IPS-20b (cell line): ENCODE results near the gene FOXE1.

Experiments used
- H3K27ac ChIP-seq: one replicate; pipeline ENCODE4 v1.5.1; 2013; ENCODE audit warnings: low read length
- H3K27me3 ChIP-seq: 2 replicates; pipeline ENCODE4 v1.6.1; 2013; ENCODE audit warnings: mild to moderate bottlenecking, low read length, inconsistent platforms; ENCODE audit not compliant: insufficient read depth
- H3K36me3 ChIP-seq: 2 replicates; pipeline ENCODE4 v1.6.1; 2013; ENCODE audit warnings: low read depth, mild to moderate bottlenecking, inconsistent platforms, low read length, moderate library complexity; ENCODE audit not compliant: insufficient read depth
- H3K4me1 ChIP-seq: 2 replicates; pipeline ENCODE4 v1.6.1; 2013; ENCODE audit warnings: mild to moderate bottlenecking, control low read depth, inconsistent platforms, low read length, moderate library complexity; ENCODE audit not compliant: insufficient read depth
- H3K4me3 ChIP-seq: 2 replicates; pipeline ENCODE4 v1.5.1; 2013; ENCODE audit warnings: mild to moderate bottlenecking, low read length, inconsistent platforms
- H3K9ac ChIP-seq: 2 replicates; pipeline ENCODE4 v1.6.1; 2013; ENCODE audit warnings: low read depth, mild to moderate bottlenecking, inconsistent platforms, low read length, moderate library complexity
- H3K9me3 ChIP-seq: 2 replicates; pipeline ENCODE4 v1.6.1; 2013; ENCODE audit warnings: mild to moderate bottlenecking, low read depth, low read length, inconsistent platforms; ENCODE audit not compliant: insufficient read depth

Gene FOXE1

DNA sequence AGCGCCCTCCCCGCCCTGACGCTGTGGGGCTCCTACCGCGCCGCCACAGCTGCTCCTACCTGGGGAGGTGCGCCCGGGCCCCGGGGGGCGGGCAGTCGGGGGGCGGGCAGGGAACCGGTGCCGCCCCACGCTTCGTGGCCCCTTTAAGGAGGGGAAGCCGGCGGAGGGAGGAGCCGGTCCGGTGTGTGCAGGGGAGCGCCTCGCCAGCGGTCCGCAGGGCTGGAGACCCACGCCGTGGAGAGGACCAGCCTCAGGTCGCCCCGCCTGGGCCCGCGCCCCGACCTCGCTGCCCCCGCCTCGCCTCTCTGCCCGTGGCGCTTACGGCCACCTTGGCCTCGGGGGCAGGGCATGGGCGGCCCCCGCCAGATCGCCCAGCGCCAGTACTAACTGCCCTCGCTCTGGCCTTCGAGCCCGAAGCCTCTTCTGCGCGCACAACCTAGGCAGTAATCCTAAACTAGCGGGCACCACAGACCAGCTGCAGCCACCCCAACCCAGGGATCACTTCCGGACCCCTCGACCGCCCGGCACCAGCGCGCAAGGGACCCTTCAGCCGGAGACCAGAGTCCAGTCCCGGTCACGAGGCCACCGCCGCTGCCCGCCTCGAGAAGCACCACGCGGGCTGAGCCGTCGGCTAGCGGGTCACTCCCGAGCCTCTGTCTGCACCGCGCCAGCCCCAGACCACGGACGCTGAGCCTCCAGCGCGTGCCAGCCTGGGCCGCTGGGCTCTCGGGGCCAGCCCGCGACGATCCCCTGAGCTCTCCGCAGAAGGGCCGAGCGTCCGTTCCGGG is at the start of gene FOXE1:
Gene FOXE1 (plus strand): TSS at position 171 of the 788 bp plus-strand sequence. CDS start 689 bp downstream, outside the sequence.
- H3K4me1 ChIP-seq, result peaks cover 7% of the 10 kb centered on the region; the same call in 1 of the 2 replicates
- peaks cover 17% of the 10 kb centered on the region; the same call in 1 of the 2 replicates for H3K9me3 ChIP-seq
- H3K27ac ChIP-seq, result no peak within 1 kb of the TSS
- H3K9ac ChIP-seq, result no peak within 1 kb of the TSS
- peak within 1 kb of the TSS; percentile 40; the same call in 1 of the 2 replicates for H3K4me3 ChIP-seq
- H3K36me3 ChIP-seq, result no peaks in the 10 kb centered on the region
- H3K27me3 ChIP-seq, result peaks cover 100% of the 10 kb centered on the region

DNA sequence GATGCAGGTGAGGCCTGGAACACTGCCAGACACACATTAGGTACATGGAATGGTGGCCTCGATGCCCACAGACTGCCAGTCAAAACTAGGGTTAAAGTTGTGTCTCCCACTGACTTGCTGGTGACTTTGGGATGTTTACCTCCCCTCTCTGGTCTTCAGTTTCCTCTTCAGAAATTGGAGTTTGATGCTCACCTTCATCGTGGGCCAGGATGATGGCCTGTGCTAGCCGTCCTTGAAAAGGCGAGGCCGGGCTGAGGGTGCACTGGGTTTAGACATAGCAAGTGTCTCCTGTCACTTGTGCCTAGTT is 49.0 kb upstream of the FOXE1 start:
- Histone ChIP-seq H3K36me3 (no peaks in the 10 kb centered on the region), H3K27ac (no peak overlapping the region), H3K9ac (peak overlapping the region; percentile 60; the same call in 1 of the 2 replicates), H3K4me1 (peaks cover 9% of the 10 kb centered on the region; the same call in 1 of the 2 replicates), H3K4me3 (peak overlapping the region; percentile 70), H3K9me3 (no peaks in the 10 kb centered on the region), H3K27me3 (peaks cover 58% of the 10 kb centered on the region)

DNA sequence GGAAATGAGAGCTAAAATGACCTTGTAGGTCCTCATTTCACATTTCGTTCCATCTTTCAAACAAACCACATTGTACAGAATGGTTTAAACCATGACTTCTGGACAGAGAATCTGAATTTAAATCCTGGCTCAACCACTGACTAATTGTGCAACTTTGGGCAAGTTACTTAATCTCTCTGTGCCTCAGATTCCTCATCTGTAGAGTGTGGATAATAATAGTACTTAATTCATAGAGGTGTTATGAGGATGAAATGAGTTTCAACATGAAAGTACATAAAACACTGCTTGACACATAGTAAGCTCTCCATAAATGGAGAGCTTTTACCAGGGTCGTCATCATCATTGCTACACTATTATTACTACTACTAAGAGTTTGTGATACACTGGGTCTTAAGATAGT is 46.3 kb upstream of the FOXE1 start:
- Histone ChIP-seq H3K36me3 (no peaks in the 10 kb centered on the region), H3K4me1 (peaks cover 19% of the 10 kb centered on the region), H3K27ac (no peak overlapping the region), H3K9me3 (no peaks in the 10 kb centered on the region), H3K4me3 (no peak overlapping the region), H3K27me3 (peaks cover 61% of the 10 kb centered on the region), H3K9ac (no peak overlapping the region)

GRCh38 chr9:97807681-97808080 is 45.3 kb upstream of the FOXE1 start:
- Histone ChIP-seq H3K4me3 (no peak overlapping the region), H3K36me3 (no peaks in the 10 kb centered on the region), H3K9me3 (no peaks in the 10 kb centered on the region), H3K4me1 (peaks cover 19% of the 10 kb centered on the region), H3K27ac (no peak overlapping the region), H3K9ac (no peak overlapping the region), H3K27me3 (peaks cover 57% of the 10 kb centered on the region)

GRCh38 chr9:97808415-97808814 is 44.6 kb upstream of the FOXE1 start:
- Histone ChIP-seq H3K27ac (no peak overlapping the region), H3K9me3 (no peaks in the 10 kb centered on the region), H3K4me1 (peaks cover 19% of the 10 kb centered on the region), H3K36me3 (no peaks in the 10 kb centered on the region), H3K9ac (no peak overlapping the region), H3K27me3 (peaks cover 57% of the 10 kb centered on the region), H3K4me3 (no peak overlapping the region; the same call in 1 of the 2 replicates)

- no peaks in the 10 kb centered on the region for H3K9me3 ChIP-seq
- H3K9ac ChIP-seq, result no peak overlapping the region
- H3K36me3 ChIP-seq, result no peaks in the 10 kb centered on the region
- no peak overlapping the region for H3K4me3 ChIP-seq
- peaks cover 19% of the 10 kb centered on the region for H3K4me1 ChIP-seq
- peaks cover 55% of the 10 kb centered on the region for H3K27me3 ChIP-seq
- no peak overlapping the region for H3K27ac ChIP-seq
Observed at GRCh38 chr9:97808972-97809371, 44.1 kb upstream of the FOXE1 start.

DNA sequence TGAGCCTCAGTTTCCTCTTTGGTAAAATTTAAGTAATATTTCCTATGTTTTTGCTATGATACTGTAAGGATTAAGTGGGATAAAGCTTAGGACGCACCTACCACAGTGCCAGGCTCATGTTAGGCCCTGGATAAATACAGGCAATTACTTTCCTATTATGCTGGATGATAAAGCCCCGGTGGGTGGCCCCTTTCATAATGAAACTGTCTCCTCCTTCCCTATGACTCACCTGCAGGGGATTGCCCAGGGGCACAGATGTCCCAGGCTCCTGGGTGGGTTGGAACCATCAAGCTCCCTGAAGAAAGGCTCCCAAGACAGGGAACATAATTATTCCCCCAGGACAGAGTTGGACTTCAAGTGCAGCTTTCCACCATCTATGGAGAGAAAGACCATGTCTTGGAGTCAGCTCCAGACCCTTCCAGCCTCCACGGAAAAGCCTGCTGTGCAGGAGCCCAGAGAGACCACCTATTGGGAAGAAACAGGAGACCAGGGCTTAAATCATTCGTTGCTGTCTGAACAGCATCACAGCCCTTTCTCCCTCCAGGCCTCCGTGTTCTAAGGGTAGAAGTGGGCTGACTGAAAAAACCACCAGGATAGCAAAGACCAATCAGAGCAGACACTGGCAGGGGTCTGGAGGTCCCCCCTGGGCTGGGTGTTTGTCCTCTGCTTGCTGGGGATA is 43.2 kb upstream of the FOXE1 start:
- H3K9me3 ChIP-seq, result no peaks in the 10 kb centered on the region
- H3K27me3 ChIP-seq, result peaks cover 48% of the 10 kb centered on the region
- no peak overlapping the region for H3K4me3 ChIP-seq
- H3K9ac ChIP-seq, result no peak overlapping the region
- no peak overlapping the region for H3K27ac ChIP-seq
- no peaks in the 10 kb centered on the region for H3K36me3 ChIP-seq
- H3K4me1 ChIP-seq, result peaks cover 19% of the 10 kb centered on the region

GRCh38 chr9:97811533-97812246 is 41.3 kb upstream of the FOXE1 start:
- Histone ChIP-seq H3K4me3 (no peak overlapping the region), H3K27ac (no peak overlapping the region), H3K4me1 (peaks cover 19% of the 10 kb centered on the region), H3K27me3 (peaks cover 33% of the 10 kb centered on the region), H3K9me3 (no peaks in the 10 kb centered on the region), H3K36me3 (no peaks in the 10 kb centered on the region), H3K9ac (no peak overlapping the region)

- H3K27ac ChIP-seq, result no peak overlapping the region
- peaks cover 28% of the 10 kb centered on the region for H3K27me3 ChIP-seq
- no peaks in the 10 kb centered on the region for H3K36me3 ChIP-seq
- no peak overlapping the region for H3K4me3 ChIP-seq
- H3K9ac ChIP-seq, result no peak overlapping the region
- H3K4me1 ChIP-seq, result peaks cover 19% of the 10 kb centered on the region
- H3K9me3 ChIP-seq, result no peaks in the 10 kb centered on the region
Observed at GRCh38 chr9:97812247-97812543, 40.8 kb upstream of the FOXE1 start.

DNA sequence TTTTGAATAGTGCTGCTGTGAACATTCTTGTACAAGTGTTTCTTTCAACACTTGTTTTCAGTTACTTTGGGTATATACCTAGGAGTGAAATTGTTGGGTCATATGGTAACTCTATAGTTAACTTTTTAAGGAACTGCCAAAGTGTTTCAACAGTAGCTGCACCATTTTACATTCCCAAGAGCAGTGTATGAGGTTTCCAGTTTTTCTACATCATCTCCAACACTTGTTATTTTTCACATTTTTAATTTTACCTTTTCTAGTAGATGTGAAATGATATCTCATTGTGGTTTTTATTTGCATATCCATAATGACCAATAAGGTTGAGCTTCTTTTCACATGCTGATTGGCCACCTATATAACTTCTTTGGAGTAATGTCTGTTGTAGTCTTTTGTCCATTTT is 40.0 kb upstream of the FOXE1 start:
- Histone ChIP-seq H3K4me3 (no peak overlapping the region), H3K9ac (no peak overlapping the region), H3K27me3 (peaks cover 22% of the 10 kb centered on the region), H3K9me3 (no peaks in the 10 kb centered on the region), H3K27ac (no peak overlapping the region), H3K4me1 (peaks cover 15% of the 10 kb centered on the region), H3K36me3 (no peaks in the 10 kb centered on the region)

- Histone ChIP-seq H3K36me3 (no peaks in the 10 kb centered on the region), H3K27ac (no peak overlapping the region), H3K9ac (no peak overlapping the region), H3K4me1 (no peaks in the 10 kb centered on the region), H3K9me3 (no peaks in the 10 kb centered on the region), H3K27me3 (peaks cover 17% of the 10 kb centered on the region), H3K4me3 (no peak overlapping the region)
Observed at GRCh38 chr9:97819735-97820134, 33.3 kb upstream of the FOXE1 start.

DNA sequence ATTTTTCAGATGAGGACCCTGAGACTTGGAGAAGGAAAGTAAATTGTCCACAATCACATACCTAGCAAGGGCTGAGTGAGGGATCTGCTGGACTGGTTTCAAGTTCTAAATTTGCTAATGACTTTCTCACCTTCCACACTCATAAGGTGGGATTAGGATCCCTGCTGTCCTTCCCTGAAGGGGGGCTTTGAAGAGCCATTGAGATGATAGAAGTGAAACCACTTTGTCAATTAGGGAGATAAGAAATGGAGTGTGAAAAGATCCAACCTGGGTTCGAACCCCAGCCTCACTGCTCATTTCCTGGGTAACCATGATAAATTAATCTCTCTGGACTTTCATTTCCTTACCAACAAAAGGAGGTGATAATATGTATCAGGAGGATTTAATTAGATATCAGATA is 32.7 kb upstream of the FOXE1 start:
- Histone ChIP-seq H3K9ac (no peak overlapping the region), H3K4me3 (no peak overlapping the region), H3K27ac (no peak overlapping the region), H3K9me3 (no peaks in the 10 kb centered on the region), H3K27me3 (peaks cover 17% of the 10 kb centered on the region), H3K4me1 (no peaks in the 10 kb centered on the region), H3K36me3 (no peaks in the 10 kb centered on the region)
